Retinal pigment epithelial cell (primary cell): ENCODE measurements around the gene ENHO.

Source experiments
- DNase-seq: peaks from one replicate; pipeline ENCODE4 v3.0.0-alpha.2; 2010; ENCODE audit warnings: low read depth
- H3K4me3 ChIP-seq: 2 replicates; pipeline ENCODE4 v1.5.1; 2011; ENCODE audit warnings: mild to moderate bottlenecking, low read length, control low read depth, moderate library complexity
- CTCF ChIP-seq: conservative IDR thresholded peaks from 2 replicates; pipeline ENCODE4 v1.5.1; 2011; ENCODE audit warnings: low read depth, low read length, control low read depth, inconsistent platforms

The ENHO gene

GRCh38 chr9:34522971-34523797 is at the start of gene ENHO:
TSS of gene ENHO (minus strand) at chr9:34522990. CDS start at chr9:34521695, 1,295 bp downstream.
- peak; percentile 39 for DNase-seq
- no peak for TF ChIP-seq CTCF
- H3K4me3 ChIP-seq, result peak within 1 kb of the TSS; percentile 32

DNA sequence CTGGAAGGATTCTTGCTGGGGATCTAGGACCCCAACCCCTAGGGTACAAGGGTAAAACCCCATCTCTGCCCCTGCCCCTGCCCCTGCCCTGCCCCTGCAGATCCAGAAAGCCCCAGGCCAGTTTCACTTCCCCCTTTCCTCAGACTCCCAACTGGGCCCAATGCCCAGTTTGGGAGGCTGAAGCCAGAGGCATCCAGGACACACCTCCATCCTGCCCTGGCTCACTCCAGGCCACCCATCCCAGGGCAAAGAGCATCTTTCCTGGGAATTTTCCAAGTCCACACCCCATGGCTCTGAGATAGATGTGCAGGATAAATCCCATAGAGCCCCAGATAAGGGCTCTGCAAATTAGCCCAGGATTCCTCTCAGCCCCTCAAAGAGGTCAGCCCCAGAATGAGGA is 49.3 kb upstream of the ENHO start:
- no peak for DNase-seq
- H3K4me3 ChIP-seq, result no peak overlapping the region
- TF ChIP-seq CTCF, result no peak

DNA sequence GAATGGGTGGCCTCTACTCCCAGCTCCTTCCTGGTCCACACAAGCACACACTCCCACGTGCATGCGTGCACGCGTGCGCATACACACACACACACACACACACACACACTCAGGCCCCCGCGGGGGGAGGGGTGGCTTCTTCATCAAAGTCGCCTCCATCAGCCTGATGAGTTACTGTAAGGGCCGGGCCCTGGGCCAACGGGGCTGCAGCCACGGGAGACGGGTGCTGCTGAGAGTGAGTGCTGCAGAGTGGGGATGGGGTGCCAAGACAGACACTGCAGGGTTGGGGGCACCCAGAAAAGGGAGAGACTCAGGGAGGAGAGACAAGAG is 48.7 kb upstream of the ENHO start:
- DNase-seq, result no peak
- H3K4me3 ChIP-seq, result no peak overlapping the region
- no peak for TF ChIP-seq CTCF

- no peak for TF ChIP-seq CTCF
- DNase-seq, result no peak
- no peak overlapping the region for H3K4me3 ChIP-seq
These were observed 48.2 kb upstream of the ENHO start for GRCh38 chr9:34570809-34571480.

DNA sequence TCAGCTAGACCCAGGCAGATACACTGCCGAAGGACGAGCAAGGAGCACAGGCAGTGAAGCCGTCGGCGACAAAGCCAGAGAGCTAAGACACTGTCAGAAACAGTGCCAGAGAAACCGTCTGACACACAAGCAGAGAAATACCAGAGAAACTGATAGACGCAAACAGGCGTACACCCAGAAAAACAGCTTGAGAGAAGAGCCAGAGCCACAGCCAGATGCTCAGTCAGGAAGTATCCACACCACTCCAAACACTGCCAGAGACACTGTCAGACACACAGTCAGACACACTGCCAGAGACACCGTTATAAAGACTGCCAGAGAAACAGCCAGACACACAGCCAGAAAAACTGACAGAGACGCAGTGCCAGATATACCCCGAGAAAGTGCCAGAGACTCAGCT is 47.6 kb upstream of the ENHO start:
- no peak for DNase-seq
- H3K4me3 ChIP-seq, result no peak overlapping the region
- TF ChIP-seq CTCF, result no peak

DNA sequence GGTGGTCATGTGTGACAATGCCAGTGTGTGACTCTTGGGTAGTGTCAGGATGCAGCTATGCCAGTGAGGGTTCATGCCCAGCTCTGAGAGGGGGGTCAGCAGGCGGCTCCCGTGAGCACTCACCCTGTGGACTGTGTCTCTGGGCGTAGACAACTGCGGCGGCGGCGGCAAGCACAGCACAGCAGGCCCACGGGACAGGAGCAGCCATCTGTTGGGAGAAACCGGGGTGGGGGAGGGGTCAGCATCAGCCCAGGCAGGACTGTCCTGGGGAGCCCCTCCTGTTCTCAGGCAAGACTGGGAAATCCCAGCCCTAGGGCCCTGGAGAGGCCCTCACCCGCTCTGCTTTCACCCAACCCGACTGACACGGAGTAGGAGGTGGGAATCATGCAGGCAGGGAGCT is 46.0 kb upstream of the ENHO start:
- DNase-seq, result no peak
- no peak for TF ChIP-seq CTCF
- no peak overlapping the region for H3K4me3 ChIP-seq

DNA sequence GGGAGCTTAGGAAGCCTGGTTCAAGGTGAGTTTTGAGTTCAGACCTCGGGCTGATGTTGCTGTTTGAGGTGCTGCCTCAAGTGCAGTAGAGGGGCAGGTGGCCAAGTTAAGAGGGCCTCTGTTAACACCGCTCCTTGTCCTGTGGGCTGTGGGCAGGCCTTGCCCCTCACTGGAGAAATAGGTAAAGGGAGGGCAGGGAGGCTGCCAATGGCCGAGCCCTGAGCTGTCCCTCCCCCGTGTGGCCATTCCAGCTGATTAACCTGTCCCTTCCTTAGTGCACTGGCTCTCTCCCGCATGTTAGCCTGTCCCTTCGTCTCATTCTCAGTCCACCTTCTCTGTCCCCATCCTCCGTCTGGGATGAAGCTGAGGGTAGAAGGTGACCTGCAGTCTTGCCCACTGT is 45.3 kb upstream of the ENHO start:
- DNase-seq, result no peak
- no peak overlapping the region for H3K4me3 ChIP-seq
- no peak for TF ChIP-seq CTCF
